MM.1S (cell line): Measurements from ENCODE around the gene LATS2.

Source experiments
- DNase-seq: peaks from one replicate; pipeline ENCODE4 v3.0.0-alpha.2; 2015
- H2AFZ ChIP-seq: fragments of 300-600 bp; sonication (generic); 2 replicates; pipeline ENCODE4 v1.6.0; 2016; ENCODE audit warnings: antibody characterized with exemption, low read length
- H3F3A ChIP-seq: fragments of 300-600 bp; sonication (generic); 2 replicates; pipeline ENCODE4 v1.6.1; 2016; ENCODE audit warnings: mild to moderate bottlenecking, antibody characterized with exemption, low read length, moderate library complexity, mixed read lengths; ENCODE audit not compliant: insufficient read depth
- H3K27ac ChIP-seq: fragments of 300-600 bp; sonication (generic); 2 replicates; pipeline ENCODE4 v1.5.1; 2016; ENCODE audit warnings: mild to moderate bottlenecking, low read length
- H3K27me3 ChIP-seq: fragments of 300-600 bp; sonication (generic); replicated peaks from 2 replicates; pipeline ENCODE4 v1.6.0; 2016; ENCODE audit warnings: low read length; ENCODE audit not compliant: insufficient read depth
- H3K36me3 ChIP-seq: fragments of 300-600 bp; sonication (generic); replicated peaks from 2 replicates; pipeline ENCODE4 v1.6.1; 2016; ENCODE audit warnings: mild to moderate bottlenecking, low read length, mixed read lengths; ENCODE audit not compliant: insufficient read depth
- H3K4me1 ChIP-seq: fragments of 300-600 bp; sonication (generic); 2 replicates; pipeline ENCODE4 v1.6.1; 2016; ENCODE audit warnings: low read length, mixed read lengths
- H3K4me2 ChIP-seq: fragments of 300-600 bp; sonication (generic); 2 replicates; pipeline ENCODE4 v1.6.0; 2016; ENCODE audit warnings: low read depth, low read length
- H3K4me3 ChIP-seq: fragments of 300-600 bp; sonication (generic); 2 replicates; pipeline ENCODE4 v1.5.1; 2016; ENCODE audit warnings: low read length, mixed read lengths
- H3K79me2 ChIP-seq: fragments of 300-600 bp; sonication (generic); 2 replicates; pipeline ENCODE4 v1.6.1; 2016; ENCODE audit warnings: mixed run types, low read length, mixed read lengths
- H3K9ac ChIP-seq: fragments of 300-600 bp; sonication (generic); 2 replicates; pipeline ENCODE4 v1.6.1; 2016; ENCODE audit warnings: low read length, mixed read lengths
- H3K9me2 ChIP-seq: fragments of 300-600 bp; sonication (generic); replicated peaks from 2 replicates; pipeline ENCODE4 v1.6.1; 2016; ENCODE audit warnings: mild to moderate bottlenecking, low read length, mixed read lengths; ENCODE audit not compliant: insufficient read depth
- H3K9me3 ChIP-seq: fragments of 300-600 bp; sonication (generic); replicated peaks from 2 replicates; pipeline ENCODE4 v1.6.1; 2016; ENCODE audit warnings: mild to moderate bottlenecking, low read length, mixed read lengths; ENCODE audit not compliant: insufficient read depth
- H4K20me1 ChIP-seq: fragments of 300-600 bp; sonication (generic); 2 replicates; pipeline ENCODE4 v1.6.1; 2016; ENCODE audit warnings: mild to moderate bottlenecking, low read length, moderate library complexity, mixed read lengths; ENCODE audit not compliant: insufficient read depth
- CTCF ChIP-seq: fragments of 300-600 bp; sonication (generic); IDR thresholded peaks from 2 replicates; pipeline ENCODE4 v1.5.1; 2016; ENCODE audit warnings: antibody characterized with exemption, low read length, mixed read lengths
- EZH2 ChIP-seq: fragments of 300-600 bp; sonication (generic); optimal IDR thresholded peaks from 2 replicates; pipeline ENCODE3; 2017; ENCODE audit warnings: low read depth, mild to moderate bottlenecking, antibody characterized with exemption, low read length, mixed read lengths
- EZH2phosphoT487 ChIP-seq: fragments of 300-600 bp; sonication (generic); IDR thresholded peaks from 2 replicates; pipeline ENCODE4 v1.6.1; 2018; ENCODE audit warnings: antibody characterized with exemption, low read length

LATS2 gene

GRCh38 chr13:20981370-20982095 is 79.9 kb downstream of the LATS2 start:
- no peak overlapping the region for H3K4me3 ChIP-seq
- H3K27ac ChIP-seq, result no peak overlapping the region
- no peaks in the 10 kb centered on the region for H3F3A ChIP-seq

GRCh38 chr13:20980899-20981298 is 80.5 kb downstream of the LATS2 start:
- Histone ChIP-seq H3K79me2 (no peaks in the 10 kb centered on the region), H3K9me2 (no peaks in the 10 kb centered on the region), H3K4me3 (no peak overlapping the region), H3K27me3 (no peaks in the 10 kb centered on the region), H2AFZ (no peak overlapping the region), H3K9me3 (no peaks in the 10 kb centered on the region), H3K4me1 (no peaks in the 10 kb centered on the region), H3K36me3 (no peaks in the 10 kb centered on the region), H3K9ac (no peak overlapping the region), H3K27ac (no peak overlapping the region), H4K20me1 (no peaks in the 10 kb centered on the region), H3F3A (no peaks in the 10 kb centered on the region), H3K4me2 (no peak overlapping the region)
- no peak for DNase-seq
- no peak for TF ChIP-seq EZH2
- no peak for TF ChIP-seq CTCF
- TF ChIP-seq EZH2phosphoT487, result no peak

More at GRCh38 chr13:20981370-20982095, 79.9 kb downstream of the LATS2 start:
- no peak overlapping the region for H2AFZ ChIP-seq
- H3K36me3 ChIP-seq, result no peaks in the 10 kb centered on the region
- no peak for DNase-seq
- no peaks in the 10 kb centered on the region for H3K9me2 ChIP-seq
- TF ChIP-seq EZH2 (no peak), CTCF (no peak), EZH2phosphoT487 (no peak)
- no peak overlapping the region for H3K9ac ChIP-seq
- no peaks in the 10 kb centered on the region for H3K9me3 ChIP-seq
- no peak overlapping the region for H3K4me2 ChIP-seq
- H3K79me2 ChIP-seq, result no peaks in the 10 kb centered on the region
- H3K4me1 ChIP-seq, result no peaks in the 10 kb centered on the region
- no peaks in the 10 kb centered on the region for H3K27me3 ChIP-seq
- H4K20me1 ChIP-seq, result no peaks in the 10 kb centered on the region

GRCh38 chr13:20980430-20980829 is 81.0 kb downstream of the LATS2 start:
- Histone ChIP-seq H3K4me1 (no peaks in the 10 kb centered on the region), H3K27ac (no peak overlapping the region), H3K9me3 (no peaks in the 10 kb centered on the region), H3K9ac (no peak overlapping the region), H3K79me2 (no peaks in the 10 kb centered on the region), H3K4me2 (no peak overlapping the region), H2AFZ (no peak overlapping the region), H3K27me3 (no peaks in the 10 kb centered on the region), H4K20me1 (no peaks in the 10 kb centered on the region), H3K36me3 (no peaks in the 10 kb centered on the region), H3F3A (no peaks in the 10 kb centered on the region), H3K4me3 (no peak overlapping the region), H3K9me2 (no peaks in the 10 kb centered on the region)
- TF ChIP-seq CTCF (no peak), EZH2phosphoT487 (no peak)
- no peak for DNase-seq
